ENCODE results near the gene CGGBP1.

DNA sequence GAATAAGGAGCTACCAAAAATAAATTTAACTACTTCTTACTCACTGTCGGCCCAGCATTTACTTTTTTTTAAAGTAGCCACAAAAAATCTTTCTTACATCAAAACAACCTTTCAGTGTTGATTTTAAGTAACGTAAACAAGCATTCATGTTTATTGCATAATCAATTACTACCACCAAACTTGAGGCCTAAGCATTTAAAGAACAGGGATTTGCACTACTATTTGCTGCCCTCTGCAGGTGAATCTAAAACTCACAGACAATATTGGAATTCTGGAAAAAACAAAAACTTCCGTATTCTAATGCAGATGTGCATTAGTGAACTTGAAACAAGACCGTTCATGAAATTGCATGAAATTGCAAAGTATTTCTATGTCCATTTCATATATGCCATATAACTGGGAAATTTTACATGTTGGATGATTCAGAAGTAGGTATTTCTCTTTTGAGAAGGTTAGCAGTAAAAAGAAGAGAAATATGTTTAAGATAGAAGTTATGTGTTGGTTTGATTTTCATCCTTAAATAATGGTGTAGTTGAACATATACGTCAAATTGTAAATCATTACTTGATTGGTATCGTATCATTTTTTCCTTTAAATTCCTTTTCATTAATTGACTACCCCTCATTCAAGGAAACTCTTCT, 55.6 kb downstream of the CGGBP1 start:
- TF ChIP-seq EZH2 (IDR thresholded peaks at IDR 0.05; ENCODE audit: insufficient read depth, low read length): no peak
- TF ChIP-seq, protein P1, sequence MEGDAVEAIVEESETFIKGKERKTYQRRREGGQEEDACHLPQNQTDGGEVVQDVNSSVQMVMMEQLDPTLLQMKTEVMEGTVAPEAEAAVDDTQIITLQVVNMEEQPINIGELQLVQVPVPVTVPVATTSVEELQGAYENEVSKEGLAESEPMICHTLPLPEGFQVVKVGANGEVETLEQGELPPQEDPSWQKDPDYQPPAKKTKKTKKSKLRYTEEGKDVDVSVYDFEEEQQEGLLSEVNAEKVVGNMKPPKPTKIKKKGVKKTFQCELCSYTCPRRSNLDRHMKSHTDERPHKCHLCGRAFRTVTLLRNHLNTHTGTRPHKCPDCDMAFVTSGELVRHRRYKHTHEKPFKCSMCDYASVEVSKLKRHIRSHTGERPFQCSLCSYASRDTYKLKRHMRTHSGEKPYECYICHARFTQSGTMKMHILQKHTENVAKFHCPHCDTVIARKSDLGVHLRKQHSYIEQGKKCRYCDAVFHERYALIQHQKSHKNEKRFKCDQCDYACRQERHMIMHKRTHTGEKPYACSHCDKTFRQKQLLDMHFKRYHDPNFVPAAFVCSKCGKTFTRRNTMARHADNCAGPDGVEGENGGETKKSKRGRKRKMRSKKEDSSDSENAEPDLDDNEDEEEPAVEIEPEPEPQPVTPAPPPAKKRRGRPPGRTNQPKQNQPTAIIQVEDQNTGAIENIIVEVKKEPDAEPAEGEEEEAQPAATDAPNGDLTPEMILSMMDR (IDR thresholded peaks at IDR 0.05; ENCODE audit: insufficient read depth, low read depth, low read length): peak; percentile 79
